ENCODE measurements around the gene POLE. TPM values are rescaled to one million over a fixed set of nuclear protein-coding genes. Genes with fewer than 3 reads are reported as not detected.

Gene POLE
- total and polyA plus RNA-seq, 7 experiments from 2014 or later = 3.6 to 138 (median 60.8) TPM

DNA sequence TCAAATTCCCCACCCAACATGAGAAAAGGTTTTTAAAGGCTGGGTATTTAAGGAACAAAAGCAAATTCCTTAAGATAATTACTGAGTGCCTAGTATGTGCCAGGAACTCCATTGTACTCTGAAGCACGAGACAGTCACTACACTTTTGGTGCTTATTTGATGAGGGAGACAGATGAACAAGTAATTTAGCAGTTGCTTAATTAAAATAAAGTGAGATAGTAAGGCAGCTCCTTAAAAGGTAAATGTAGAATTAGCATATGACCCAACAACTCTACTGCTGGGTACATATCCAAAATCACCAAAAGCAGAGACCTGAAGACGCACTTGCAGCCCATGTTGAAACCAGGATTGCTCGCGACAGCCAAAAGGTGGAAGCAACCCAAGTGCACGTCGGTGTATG is 21.3 kb downstream of the POLE start:
- H3K27me3 Mint-ChIP-seq = no peaks in the 10 kb centered on the region
- H3K4me1 Mint-ChIP-seq = peaks cover 9 to 29% (median 26%) of the 10 kb centered on the region in 7 donors
- H3K36me3 ChIP-seq (ENCODE audit: control insufficient read depth in 2 of 3, insufficient read depth in 3 of 3, low read length in 3 of 3) = peaks cover 4 to 69% (median 6%) of the 10 kb centered on the region in 3 experiments
- H3K4me1 ChIP-seq (ENCODE audit: control insufficient read depth in 2 of 2, insufficient read depth in 2 of 2, low read length in 2 of 2) = peaks cover 0 to 7% of the 10 kb centered on the region in 2 donors
- H3K27ac ChIP-seq (ENCODE audit: low read depth, low read length) = no peak overlapping the region
- H3K27ac Mint-ChIP-seq = peak overlapping the region in 1 of 9 donors; percentile 9
- ChIA-PET CTCF (no interaction called here), POLR2A (interaction anchor here (0.6 kb wide), 1 partner anchor 29 kb away, joined by 3 read pairs; no protein-coding TSS in a partner anchor)
- no peak overlapping the region for H3K4me3 Mint-ChIP-seq
- no peaks in the 10 kb centered on the region for H3K27me3 ChIP-seq (ENCODE audit: control insufficient read depth in 2 of 2, insufficient read depth in 2 of 2, low read length in 2 of 2)
- peaks cover 19 to 61% (median 35%) of the 10 kb centered on the region in 5 donors for H3K36me3 Mint-ChIP-seq
- DNase-seq (no peak), ATAC-seq (no peak)
- H3K4me3 ChIP-seq (ENCODE audit: low read length) = no peak overlapping the region
- no peaks in the 10 kb centered on the region for H3K9me3 ChIP-seq (ENCODE audit: control insufficient read depth in 2 of 3, low read length in 3 of 3)
- peaks cover 0 to 2% (median 0%) of the 10 kb centered on the region in 11 donors for H3K9me3 Mint-ChIP-seq
- intact Hi-C loops (cut with micrococcal nuclease) = no loop called here

DNA sequence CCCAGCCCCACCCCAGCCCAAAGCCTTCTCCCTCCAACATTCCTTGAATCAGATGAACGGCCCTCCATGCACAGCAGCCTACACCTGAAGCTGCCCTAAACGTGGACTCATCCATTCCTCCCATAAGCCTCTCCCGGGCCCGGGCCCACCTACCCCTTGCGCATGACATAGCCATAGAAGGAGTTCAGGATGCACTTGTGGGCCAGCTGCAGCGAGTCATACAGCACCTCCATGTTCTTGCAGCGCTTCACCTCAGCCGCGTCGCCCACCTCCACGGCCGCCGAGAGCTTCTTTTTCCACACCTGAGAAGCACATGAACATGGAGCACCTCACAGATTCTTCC is 22.0 kb downstream of the POLE start:
- no peak for DNase-seq

DNA sequence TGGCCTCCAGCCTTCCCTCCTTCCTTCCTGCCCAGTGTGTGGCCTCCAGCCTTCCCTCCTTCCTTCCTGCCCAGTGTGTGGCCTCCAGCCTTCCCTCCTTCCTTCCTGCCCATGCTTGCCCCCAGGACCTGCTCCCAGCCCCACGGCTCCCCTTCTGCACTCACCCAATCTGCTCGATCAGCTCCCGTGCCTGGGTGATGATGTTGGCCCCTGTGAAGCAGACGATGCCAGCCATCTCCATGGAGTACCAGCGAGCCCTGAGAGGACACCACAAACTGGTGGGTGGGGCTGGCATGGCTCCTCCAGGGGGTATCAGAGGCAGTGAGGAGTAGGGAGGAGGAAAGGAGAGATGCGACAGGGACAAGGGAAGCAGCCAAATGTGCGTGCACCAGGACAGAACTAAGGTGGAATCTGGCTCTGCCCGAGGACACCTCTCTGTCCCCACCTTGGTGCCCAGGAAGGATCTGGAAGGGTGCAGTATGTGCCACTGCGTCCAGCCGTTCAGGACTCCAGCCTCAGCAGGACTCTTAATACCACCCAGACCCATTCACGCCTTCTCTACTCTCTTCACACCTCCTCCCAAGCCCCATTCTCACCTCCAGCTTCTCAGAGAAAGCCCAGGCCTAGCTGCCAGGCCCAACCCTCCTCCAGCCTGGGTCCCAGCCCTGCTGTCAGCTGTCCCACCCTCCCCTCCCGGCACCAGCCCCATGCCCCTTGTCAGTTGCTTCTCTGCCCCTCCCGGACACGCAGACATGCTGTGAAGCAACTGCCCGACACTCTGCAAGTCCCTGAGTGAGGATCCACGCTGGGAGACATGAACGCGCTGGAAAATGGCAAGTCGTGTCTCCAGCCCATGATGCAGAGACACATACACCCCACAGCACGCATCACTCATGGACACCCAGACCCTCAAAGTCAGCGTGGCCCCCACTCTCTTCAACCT is 22.7 kb downstream of the POLE start:
- ATAC-seq = no peak
- H3K27me3 Mint-ChIP-seq = no peaks in the 10 kb centered on the region
- Histone ChIP-seq H3K27ac (ENCODE audit: low read depth, low read length) (no peak overlapping the region), H3K4me3 (ENCODE audit: low read length) (no peak overlapping the region), H3K9me3 (ENCODE audit: control insufficient read depth in 2 of 3, low read length in 3 of 3) (no peaks in the 10 kb centered on the region), H3K4me1 (ENCODE audit: control insufficient read depth in 2 of 2, insufficient read depth in 2 of 2, low read length in 2 of 2) (peaks cover 0 to 14% of the 10 kb centered on the region in 2 donors), H3K36me3 (ENCODE audit: control insufficient read depth in 2 of 3, insufficient read depth in 3 of 3, low read length in 3 of 3) (peaks cover 4 to 78% (median 6%) of the 10 kb centered on the region in 3 experiments), H3K27me3 (ENCODE audit: control insufficient read depth in 2 of 2, insufficient read depth in 2 of 2, low read length in 2 of 2) (no peaks in the 10 kb centered on the region)
- peaks cover 19 to 60% (median 37%) of the 10 kb centered on the region in 5 donors for H3K36me3 Mint-ChIP-seq
- H3K27ac Mint-ChIP-seq = peak overlapping the region in 1 of 9 donors; percentile 10
- peak overlapping the region in 1 of 10 donors; percentile 17 for H3K4me3 Mint-ChIP-seq
- H3K9me3 Mint-ChIP-seq = peaks cover 0 to 2% (median 0%) of the 10 kb centered on the region in 11 donors
- CTCF ChIA-PET = no interaction called here
- H3K4me1 Mint-ChIP-seq = peaks cover 12 to 39% (median 37%) of the 10 kb centered on the region in 7 donors
- intact Hi-C loops (cut with micrococcal nuclease) = no loop called here
- POLR2A ChIA-PET = interaction anchor here (0.5 kb wide), 1 partner anchor 30 kb away, joined by 3 read pairs; no protein-coding TSS in a partner anchor
- no peak for DNase-seq

More for the DNA sequence above, 22.0 kb downstream of the POLE start:
- Mint-ChIP-seq H3K9me3 (peaks cover 0 to 2% (median 0%) of the 10 kb centered on the region in 11 donors), H3K4me1 (peaks cover 9 to 34% (median 32%) of the 10 kb centered on the region in 7 donors), H3K36me3 (peaks cover 19 to 64% (median 37%) of the 10 kb centered on the region in 5 donors), H3K27ac (peak overlapping the region in 1 of 9 donors; percentile 53), H3K27me3 (no peaks in the 10 kb centered on the region), H3K4me3 (no peak overlapping the region)
- POLR2A ChIA-PET = interaction anchor here (0.5 kb wide), 1 partner anchor 29 kb away, joined by 3 read pairs; no protein-coding TSS in a partner anchor
- Histone ChIP-seq H3K9me3 (ENCODE audit: control insufficient read depth in 2 of 3, low read length in 3 of 3) (no peaks in the 10 kb centered on the region), H3K4me1 (ENCODE audit: control insufficient read depth in 2 of 2, insufficient read depth in 2 of 2, low read length in 2 of 2) (peaks cover 0 to 9% of the 10 kb centered on the region in 2 donors), H3K27me3 (ENCODE audit: control insufficient read depth in 2 of 2, insufficient read depth in 2 of 2, low read length in 2 of 2) (no peaks in the 10 kb centered on the region), H3K27ac (ENCODE audit: low read depth, low read length) (no peak overlapping the region), H3K4me3 (ENCODE audit: low read length) (no peak overlapping the region), H3K36me3 (ENCODE audit: control insufficient read depth in 2 of 3, insufficient read depth in 3 of 3, low read length in 3 of 3) (peaks cover 4 to 76% (median 6%) of the 10 kb centered on the region in 3 experiments)
- intact Hi-C loops (cut with micrococcal nuclease) = no loop called here
- CTCF ChIA-PET = no interaction called here
- ATAC-seq = no peak

DNA sequence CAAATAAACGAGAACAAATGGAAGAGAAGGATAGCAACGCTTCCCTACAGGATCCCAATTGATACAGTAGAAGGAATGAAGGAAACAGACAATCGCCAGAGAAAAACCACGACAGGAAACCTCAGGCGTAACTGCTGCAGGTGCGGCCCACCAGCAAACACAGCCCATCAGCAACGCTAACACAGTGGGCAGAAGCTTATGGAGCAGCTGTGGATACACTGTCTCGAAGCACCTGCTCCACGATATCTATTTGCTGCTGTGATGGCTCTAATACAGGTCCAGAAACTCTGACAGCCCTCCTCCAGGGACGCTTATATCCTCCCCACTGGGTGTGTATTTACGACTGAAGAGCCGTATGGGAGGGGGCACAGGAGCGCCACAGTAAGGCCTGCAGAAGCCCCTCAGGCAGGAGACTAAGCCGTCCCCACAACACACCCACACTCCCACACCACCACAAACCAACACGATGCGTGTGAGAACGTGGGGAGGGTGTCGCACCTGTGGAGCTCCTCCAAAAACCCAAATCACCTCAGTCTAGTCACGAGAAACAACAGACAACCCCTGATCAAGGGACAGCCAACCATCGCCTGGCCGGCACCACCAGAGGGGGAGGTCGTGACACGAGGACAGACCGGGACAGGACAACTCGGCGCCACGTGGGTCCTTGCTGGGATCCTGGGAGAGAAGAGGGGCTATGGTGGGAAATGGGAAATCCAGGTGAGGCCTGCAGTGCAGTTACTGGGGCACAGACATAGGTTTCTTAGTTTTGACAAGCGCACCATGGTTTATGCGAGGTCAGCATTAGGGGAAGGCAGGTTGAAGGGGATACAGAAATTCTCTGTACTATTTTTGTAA is 24.0 kb downstream of the POLE start:
- POLR2A ChIA-PET = no interaction called here
- Mint-ChIP-seq H3K27ac (peak overlapping the region in 8 of 9 donors; percentile 15 to 87 (median 72)), H3K36me3 (peaks cover 19 to 62% (median 40%) of the 10 kb centered on the region in 5 donors), H3K4me1 (peaks cover 12 to 47% (median 37%) of the 10 kb centered on the region in 7 donors), H3K9me3 (peaks cover 0 to 2% (median 0%) of the 10 kb centered on the region in 11 donors), H3K4me3 (peak overlapping the region in 2 of 10 donors; percentile 26 to 48), H3K27me3 (no peaks in the 10 kb centered on the region)
- Histone ChIP-seq H3K27me3 (ENCODE audit: control insufficient read depth in 2 of 2, insufficient read depth in 2 of 2, low read length in 2 of 2) (no peaks in the 10 kb centered on the region), H3K9me3 (ENCODE audit: control insufficient read depth in 2 of 3, low read length in 3 of 3) (no peaks in the 10 kb centered on the region), H3K36me3 (ENCODE audit: control insufficient read depth in 2 of 3, insufficient read depth in 3 of 3, low read length in 3 of 3) (peaks cover 3 to 79% (median 9%) of the 10 kb centered on the region in 3 experiments), H3K4me3 (ENCODE audit: low read length) (no peak overlapping the region), H3K27ac (ENCODE audit: low read depth, low read length) (no peak overlapping the region), H3K4me1 (ENCODE audit: control insufficient read depth in 2 of 2, insufficient read depth in 2 of 2, low read length in 2 of 2) (peaks cover 0 to 18% of the 10 kb centered on the region in 2 donors)
- intact Hi-C loops (cut with micrococcal nuclease) = no loop called here
- CTCF ChIA-PET = no interaction called here
- DNase-seq = no peak
- ATAC-seq = no peak

- Mint-ChIP-seq H3K36me3 (peaks cover 24 to 66% (median 42%) of the 10 kb centered on the region in 5 donors), H3K27ac (peak overlapping the region in 8 of 9 donors; percentile 23 to 87 (median 64)), H3K27me3 (no peaks in the 10 kb centered on the region), H3K9me3 (no peaks in the 10 kb centered on the region), H3K4me3 (no peak overlapping the region), H3K4me1 (peaks cover 12 to 47% (median 37%) of the 10 kb centered on the region in 7 donors)
- no peaks in the 10 kb centered on the region for H3K9me3 ChIP-seq (ENCODE audit: control insufficient read depth in 2 of 3, low read length in 3 of 3)
- H3K36me3 ChIP-seq (ENCODE audit: control insufficient read depth in 2 of 3, insufficient read depth in 3 of 3, low read length in 3 of 3) = peaks cover 5 to 80% (median 14%) of the 10 kb centered on the region in 3 experiments
- intact Hi-C loops (cut with micrococcal nuclease) = no loop called here
- CTCF ChIA-PET = interaction anchor here (0.5 kb wide), 1 partner anchor 49 kb away, joined by 4 read pairs; no protein-coding TSS in a partner anchor
- H3K4me3 ChIP-seq (ENCODE audit: low read length) = no peak overlapping the region
- H3K27me3 ChIP-seq (ENCODE audit: control insufficient read depth in 2 of 2, insufficient read depth in 2 of 2, low read length in 2 of 2) = no peaks in the 10 kb centered on the region
- H3K4me1 ChIP-seq (ENCODE audit: control insufficient read depth in 2 of 2, insufficient read depth in 2 of 2, low read length in 2 of 2) = peaks cover 0 to 18% of the 10 kb centered on the region in 2 donors
- H3K27ac ChIP-seq (ENCODE audit: low read depth, low read length) = no peak overlapping the region
- ATAC-seq = no peak
- POLR2A ChIA-PET = no interaction called here
- no peak for DNase-seq
Measured at GRCh38 chr12:132661972-132662371, 25.2 kb downstream of the POLE start.

DNA sequence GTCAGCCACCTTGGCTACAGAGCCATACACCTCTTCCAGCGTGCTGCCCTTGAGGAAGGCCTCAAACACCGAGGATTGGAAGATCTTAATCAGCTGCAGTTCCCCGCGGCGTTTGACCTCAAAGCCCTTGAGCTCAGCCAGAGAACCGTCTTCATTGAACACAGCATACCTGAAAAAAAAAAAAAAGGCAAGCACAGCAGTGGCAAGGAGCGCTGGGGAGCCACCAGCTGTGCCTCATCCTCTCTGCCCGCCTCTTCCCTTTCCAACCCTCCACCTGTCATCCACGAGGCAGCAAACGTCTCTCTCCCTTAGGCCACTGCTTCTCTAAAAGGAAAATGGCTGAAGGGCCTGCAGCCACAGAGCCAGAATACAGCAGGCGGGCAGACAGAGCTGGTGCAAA is 26.1 kb downstream of the POLE start:
- Histone ChIP-seq H3K9me3 (ENCODE audit: control insufficient read depth in 2 of 3, low read length in 3 of 3) (no peaks in the 10 kb centered on the region), H3K27me3 (ENCODE audit: control insufficient read depth in 2 of 2, insufficient read depth in 2 of 2, low read length in 2 of 2) (no peaks in the 10 kb centered on the region), H3K36me3 (ENCODE audit: control insufficient read depth in 2 of 3, insufficient read depth in 3 of 3, low read length in 3 of 3) (peaks cover 7 to 77% (median 14%) of the 10 kb centered on the region in 3 experiments), H3K4me3 (ENCODE audit: low read length) (no peak overlapping the region), H3K27ac (ENCODE audit: low read depth, low read length) (no peak overlapping the region), H3K4me1 (ENCODE audit: control insufficient read depth in 2 of 2, insufficient read depth in 2 of 2, low read length in 2 of 2) (peaks cover 0 to 18% of the 10 kb centered on the region in 2 donors)
- H3K9me3 Mint-ChIP-seq = no peaks in the 10 kb centered on the region
- no peak for ATAC-seq
- ChIA-PET POLR2A (no interaction called here), CTCF (no interaction called here)
- intact Hi-C loops (cut with micrococcal nuclease) = no loop called here
- peak overlapping the region in 8 of 9 donors; percentile 23 to 86 (median 50) for H3K27ac Mint-ChIP-seq
- peaks cover 23 to 62% (median 40%) of the 10 kb centered on the region in 5 donors for H3K36me3 Mint-ChIP-seq
- no peak overlapping the region for H3K4me3 Mint-ChIP-seq
- peaks cover 12 to 47% (median 37%) of the 10 kb centered on the region in 7 donors for H3K4me1 Mint-ChIP-seq
- H3K27me3 Mint-ChIP-seq = no peaks in the 10 kb centered on the region
- no peak for DNase-seq

Data from naive thymus-derived CD4-positive, alpha-beta T cell (primary cell).